GM19328 (cell line): Measurements from ENCODE around the gene NME5.
"Not testable (repeated sequence)": the region's sequence is repeated elsewhere in the genome, so short reads cannot be mapped to it uniquely, and the experiment has no call there.

Experiments
- ATAC-seq: cut with Tn5 transposase; IDR thresholded peaks from one replicate; pipeline ENCODE4 v1.9.1; 2021; ENCODE audit warnings: mild to moderate bottlenecking, moderate library complexity; ENCODE audit not compliant: unreplicated experiment

NME5 gene

DNA sequence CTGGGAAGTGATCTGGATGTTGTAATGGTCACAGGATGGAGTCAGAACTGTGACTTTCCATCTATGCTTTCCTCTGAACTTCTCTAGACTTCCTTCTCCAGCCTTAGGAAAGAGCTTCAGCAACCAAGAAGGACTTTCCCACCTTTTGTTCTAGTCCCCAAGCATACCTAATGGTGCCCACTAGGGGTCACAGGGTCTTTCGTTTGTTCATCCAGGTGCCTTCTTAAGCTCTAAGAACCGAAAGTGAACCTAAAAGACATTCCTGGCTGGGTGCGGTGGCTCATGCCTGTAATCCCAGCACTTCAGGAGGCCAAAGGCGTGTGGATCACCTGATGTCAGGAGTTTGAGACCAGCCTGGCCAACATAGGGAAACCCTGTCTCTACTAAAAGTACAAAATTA, 57.2 kb downstream of the NME5 start:
- no peak for ATAC-seq

DNA sequence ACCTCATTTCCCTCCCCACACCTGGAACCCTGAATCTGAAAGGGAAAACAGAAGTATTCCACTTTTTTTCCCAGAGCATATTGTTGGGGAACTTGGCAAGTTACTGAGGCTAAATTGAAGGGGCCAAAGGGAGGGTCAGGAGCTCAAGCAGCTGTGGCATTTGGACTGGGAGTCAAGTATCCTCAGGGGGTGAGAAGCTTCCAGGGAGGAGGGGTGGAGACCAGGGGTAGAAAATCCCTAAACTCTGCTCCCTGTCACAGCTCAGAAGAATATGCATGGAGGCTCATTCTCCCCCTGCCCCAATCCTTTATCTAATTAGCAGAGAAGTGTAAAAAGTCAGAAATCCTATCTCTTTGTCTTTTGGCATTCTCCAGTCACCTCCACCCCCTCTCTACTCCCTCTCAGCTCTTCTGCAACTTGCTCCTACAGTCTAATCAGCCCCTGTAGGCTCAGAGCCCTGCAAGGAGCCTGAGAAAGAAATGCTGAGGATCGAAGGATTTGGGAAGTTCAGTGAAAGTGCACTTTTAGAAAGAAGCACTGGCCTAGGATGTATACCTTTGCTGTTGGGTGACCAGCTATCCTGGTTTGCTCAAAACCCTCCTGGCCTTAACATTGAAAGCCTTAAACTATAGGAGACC, 61.1 kb downstream of the NME5 start:
- ATAC-seq, result no peak

DNA sequence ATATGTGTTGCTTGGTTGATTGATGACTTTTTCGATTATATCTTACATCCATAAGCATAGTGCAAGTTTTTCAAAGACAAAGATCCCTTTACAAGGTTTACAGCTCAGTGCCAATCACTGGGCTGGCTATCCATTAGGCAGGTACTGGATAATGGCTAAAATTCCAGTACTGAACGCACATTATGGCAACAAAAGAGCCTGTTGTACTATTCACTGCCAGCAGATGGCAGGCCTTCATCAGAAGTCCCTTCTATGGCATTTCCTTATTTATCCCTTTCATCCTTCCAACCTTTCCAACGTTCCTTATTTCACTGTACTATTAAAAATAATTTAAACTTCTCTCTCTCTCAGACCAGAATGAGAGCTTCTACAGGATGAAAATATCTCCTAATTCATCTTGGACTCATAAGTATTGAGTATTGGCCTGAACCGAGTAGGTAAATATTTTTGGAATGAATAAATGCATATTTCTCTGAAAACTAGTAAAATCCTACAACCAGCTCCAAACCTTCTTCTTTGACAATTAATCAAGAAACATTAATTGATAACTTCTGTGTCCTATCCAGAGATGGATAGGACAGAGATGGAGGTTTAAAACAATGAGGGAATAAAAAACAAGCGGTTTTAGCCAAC, 62.0 kb downstream of the NME5 start:
- no peak for ATAC-seq

DNA sequence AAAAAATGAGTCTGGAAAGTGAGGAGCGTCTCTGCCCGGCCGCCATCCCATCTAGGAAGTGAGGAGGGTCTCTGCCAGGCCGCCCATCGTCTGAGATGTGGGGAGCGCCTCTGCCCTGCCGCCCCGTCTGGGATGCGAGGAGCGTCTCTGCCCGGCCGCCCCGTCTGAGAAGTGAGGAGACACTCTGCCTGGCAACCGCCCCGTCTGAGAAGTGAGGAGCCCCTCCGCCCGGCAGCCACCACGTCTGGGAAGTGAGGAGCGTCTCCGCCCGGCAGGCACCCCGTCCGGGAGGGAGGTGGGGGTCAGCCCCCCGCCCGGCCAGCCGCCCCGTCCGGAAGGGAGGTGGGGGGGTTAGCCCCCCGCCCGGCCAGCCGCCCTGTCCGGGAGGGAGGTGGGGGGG, 69.2 kb downstream of the NME5 start:
- not testable (repeated sequence) for ATAC-seq

DNA sequence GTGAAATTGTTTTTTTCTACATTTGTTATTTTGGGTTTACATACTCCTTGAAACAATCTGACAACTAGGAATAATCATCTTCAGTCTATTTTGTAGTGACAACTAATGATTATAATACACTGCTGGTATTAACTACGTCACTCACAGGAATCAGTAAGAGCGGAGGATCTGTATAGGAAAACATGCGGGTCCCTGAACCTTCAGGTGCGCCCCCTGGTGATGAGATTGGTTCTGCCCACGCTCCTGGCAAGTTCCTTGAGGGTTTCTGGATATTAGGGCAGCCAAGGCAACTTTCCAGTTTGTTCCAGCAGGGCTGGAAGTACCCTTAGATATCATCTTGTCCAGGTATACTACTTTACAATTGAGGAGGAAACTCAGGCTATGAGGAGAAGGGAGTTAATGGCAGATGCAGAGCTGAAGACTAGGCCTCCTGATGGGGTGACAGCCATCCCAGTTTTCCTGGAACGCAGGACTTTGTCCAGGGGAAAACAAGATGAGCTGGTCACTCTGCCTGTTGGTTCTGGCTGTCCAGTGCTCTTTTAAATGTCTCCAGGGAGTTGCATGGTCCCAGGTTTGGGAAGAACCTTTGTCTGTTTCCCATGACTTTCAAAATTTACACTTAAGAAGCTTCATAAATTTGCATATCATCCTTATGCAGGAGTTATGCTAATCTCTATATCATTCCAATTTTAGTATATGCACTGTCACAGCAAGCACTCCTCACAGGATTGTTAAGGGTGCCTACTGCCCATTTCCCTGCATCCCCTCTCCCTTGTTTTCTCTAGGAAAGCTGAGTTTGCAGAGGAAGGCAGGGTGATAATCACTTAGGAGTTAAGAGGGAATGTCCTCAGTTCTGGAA, 70.3 kb downstream of the NME5 start:
- no peak for ATAC-seq

DNA sequence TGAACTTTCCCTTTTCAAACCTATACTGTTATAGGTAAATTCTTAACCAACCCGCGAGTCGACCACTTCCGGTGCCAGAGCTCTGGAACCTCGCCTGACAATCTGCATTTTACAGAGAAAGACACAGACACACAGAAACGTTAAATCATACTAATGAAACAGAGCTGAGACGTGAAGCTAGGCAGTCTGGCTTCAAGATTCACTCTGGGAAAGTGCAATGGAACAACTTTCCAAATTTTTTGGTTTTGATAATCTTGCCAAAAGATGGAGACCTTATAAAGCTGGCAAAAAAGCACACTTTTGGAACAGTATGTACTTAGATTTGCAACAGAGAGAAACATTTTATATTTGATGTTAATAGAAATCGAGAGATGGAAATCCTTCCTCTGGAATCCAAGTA, 71.3 kb downstream of the NME5 start:
- ATAC-seq, result no peak
